Dendritic cell treated with granulocyte-macrophage colony-stimulating factor and Interleukin-4, amounts not matched to agents 40 ng/mL and 50 ng/mL, for 4 days (primary cell): ENCODE measurements around the gene HBEGF.

Experiments used
- H3K27ac Mint-ChIP-seq: one replicate; pipeline ENCODE4 v1.8.0; 2022; ENCODE audit warnings: mild to moderate bottlenecking, mixed read lengths
- H3K27me3 Mint-ChIP-seq: one replicate; pipeline ENCODE4 v1.8.0; 2022; ENCODE audit warnings: mild to moderate bottlenecking, mixed read lengths
- H3K36me3 Mint-ChIP-seq: one replicate; pipeline ENCODE4 v1.8.0; 2022; ENCODE audit warnings: low read depth, mixed read lengths
- H3K4me1 Mint-ChIP-seq: one replicate; pipeline ENCODE4 v1.8.0; 2022; ENCODE audit warnings: low read depth, mixed read lengths
- H3K4me3 Mint-ChIP-seq: one replicate; pipeline ENCODE4 v1.8.0; 2022; ENCODE audit warnings: mild to moderate bottlenecking, moderate library complexity, mixed read lengths
- H3K9me3 Mint-ChIP-seq: one replicate; pipeline ENCODE4 v1.8.0; 2022; ENCODE audit warnings: mixed read lengths
- intact Hi-C: fragments of 100-400 bp; cut with micrococcal nuclease; formaldehyde crosslinking; loops from one replicate; pipeline ENCODE4 v1.15.0; 2022

Gene HBEGF

GRCh38 chr5:140337880-140338279 lies 8.5 kb downstream of the HBEGF start:
- Mint-ChIP-seq H3K4me1 (peaks cover 58% of the 10 kb centered on the region), H3K27ac (no peak overlapping the region), H3K36me3 (peaks cover 17% of the 10 kb centered on the region), H3K9me3 (no peaks in the 10 kb centered on the region), H3K27me3 (no peaks in the 10 kb centered on the region), H3K4me3 (no peak overlapping the region)
- intact Hi-C loops: no loop called here

DNA sequence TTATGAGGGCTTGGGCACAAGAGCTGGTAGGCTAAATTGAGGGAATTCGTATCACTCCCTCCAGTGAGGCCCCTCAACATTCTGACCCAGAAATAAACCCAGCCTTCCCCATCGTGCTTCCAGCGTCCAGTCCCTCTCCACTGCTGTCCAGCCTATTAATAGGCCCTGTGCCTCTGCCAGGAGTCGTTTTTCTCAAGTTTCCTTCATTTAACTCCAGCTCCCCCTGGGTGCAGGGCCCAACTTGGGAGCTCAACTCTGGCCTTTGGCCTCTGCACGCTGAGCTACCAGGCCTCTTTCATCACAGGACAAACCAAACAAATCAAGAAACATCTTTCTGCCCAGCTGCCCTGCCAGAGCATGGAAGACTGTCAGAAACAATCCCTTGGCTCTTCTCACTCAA lies 10.0 kb downstream of the HBEGF start:
- Mint-ChIP-seq H3K27me3 (no peaks in the 10 kb centered on the region), H3K4me1 (peaks cover 43% of the 10 kb centered on the region), H3K4me3 (no peak overlapping the region), H3K27ac (peak overlapping the region; percentile 5), H3K36me3 (peaks cover 17% of the 10 kb centered on the region), H3K9me3 (no peaks in the 10 kb centered on the region)
- intact Hi-C loops: no loop called here

DNA sequence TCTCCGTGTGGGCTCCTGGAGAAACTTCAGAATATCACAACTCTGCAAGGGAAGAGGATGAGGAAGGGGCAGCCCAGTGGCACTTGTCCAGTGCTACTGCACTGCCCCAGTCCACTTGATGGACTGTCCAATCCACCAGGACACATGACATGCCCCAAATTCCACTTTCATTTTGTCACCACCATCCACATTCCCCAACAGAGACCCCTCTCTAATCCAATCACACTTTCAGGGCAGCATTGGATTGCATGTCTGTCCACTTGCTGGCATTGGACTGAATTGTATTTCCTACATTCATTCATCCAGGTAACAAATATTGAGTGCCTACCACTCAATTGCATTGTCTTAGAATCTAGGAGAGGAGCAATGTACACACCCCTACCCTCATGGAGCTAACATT lies 14.8 kb downstream of the HBEGF start:
- peaks cover 17% of the 10 kb centered on the region for H3K36me3 Mint-ChIP-seq
- peaks cover 16% of the 10 kb centered on the region for H3K4me1 Mint-ChIP-seq
- peaks cover 3% of the 10 kb centered on the region for H3K27me3 Mint-ChIP-seq
- no peak overlapping the region for H3K4me3 Mint-ChIP-seq
- intact Hi-C loops: no loop called here
- H3K27ac Mint-ChIP-seq: no peak overlapping the region
- H3K9me3 Mint-ChIP-seq: no peaks in the 10 kb centered on the region

GRCh38 chr5:140329739-140330481 lies 16.5 kb downstream of the HBEGF start:
- Mint-ChIP-seq H3K4me1 (peaks cover 12% of the 10 kb centered on the region), H3K4me3 (no peak overlapping the region), H3K27ac (no peak overlapping the region), H3K9me3 (no peaks in the 10 kb centered on the region), H3K36me3 (peaks cover 6% of the 10 kb centered on the region), H3K27me3 (peaks cover 3% of the 10 kb centered on the region)
- intact Hi-C loops: no loop called here

DNA sequence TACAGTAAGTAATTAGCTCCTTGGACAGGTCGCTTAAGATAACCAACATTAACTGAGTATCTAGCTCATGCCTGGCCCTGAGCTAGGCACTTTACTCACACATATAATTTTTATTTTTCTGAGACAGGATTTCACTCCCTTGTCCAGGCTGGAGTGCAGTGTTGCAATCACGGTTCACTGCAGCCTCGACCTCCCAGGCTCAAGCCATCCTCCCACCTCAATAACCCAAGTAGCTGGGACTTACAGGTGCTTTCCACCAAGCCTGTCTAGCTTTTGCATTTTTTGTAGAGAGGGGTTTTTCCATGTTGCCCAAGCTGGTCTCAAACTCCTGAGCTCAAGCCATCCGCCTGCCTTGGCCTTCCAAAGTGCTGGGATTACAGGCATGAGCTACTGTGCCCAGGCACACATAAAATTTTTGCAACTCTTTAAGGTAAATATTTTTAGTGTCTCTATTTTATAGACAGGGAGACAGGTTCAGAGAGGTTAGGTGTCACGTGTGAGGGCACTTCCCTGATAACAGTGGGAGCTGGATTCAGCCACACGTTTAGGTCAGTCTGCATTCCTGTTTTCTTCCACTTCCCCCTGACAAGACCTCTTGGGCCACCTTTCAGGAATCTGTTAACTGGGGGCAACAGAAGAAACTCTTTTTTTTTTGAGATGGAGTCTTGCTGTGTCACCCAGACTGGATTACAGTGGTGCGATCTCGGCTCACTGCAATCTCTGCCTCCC lies 18.2 kb downstream of the HBEGF start:
- intact Hi-C loops: no loop called here
- H3K4me3 Mint-ChIP-seq: no peak overlapping the region
- H3K36me3 Mint-ChIP-seq: no peaks in the 10 kb centered on the region
- H3K9me3 Mint-ChIP-seq: no peaks in the 10 kb centered on the region
- no peak overlapping the region for H3K27ac Mint-ChIP-seq
- peaks cover 3% of the 10 kb centered on the region for H3K27me3 Mint-ChIP-seq
- H3K4me1 Mint-ChIP-seq: peaks cover 29% of the 10 kb centered on the region

DNA sequence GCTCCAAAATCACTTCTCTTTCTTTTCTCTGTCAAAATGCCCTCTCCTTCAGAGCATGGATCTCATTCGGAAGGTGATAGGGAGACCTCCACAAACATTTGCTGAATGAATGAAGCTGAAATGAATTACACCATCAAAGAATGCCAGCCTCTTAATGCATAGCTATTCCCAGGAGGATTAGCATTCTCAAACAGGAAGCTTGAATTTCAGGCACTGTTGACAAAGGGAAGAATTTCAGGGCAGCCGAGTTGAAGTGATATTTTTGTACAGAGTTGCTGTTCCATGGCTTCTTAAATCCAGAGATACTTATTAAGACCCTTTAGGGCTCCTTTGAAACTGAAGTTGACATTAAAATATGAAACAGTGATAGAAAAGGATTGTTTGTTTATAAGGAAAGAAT lies 18.8 kb downstream of the HBEGF start:
- no peaks in the 10 kb centered on the region for H3K9me3 Mint-ChIP-seq
- no peak overlapping the region for H3K4me3 Mint-ChIP-seq
- intact Hi-C loops: no loop called here
- peaks cover 35% of the 10 kb centered on the region for H3K4me1 Mint-ChIP-seq
- peaks cover 3% of the 10 kb centered on the region for H3K27me3 Mint-ChIP-seq
- H3K36me3 Mint-ChIP-seq: no peaks in the 10 kb centered on the region
- H3K27ac Mint-ChIP-seq: no peak overlapping the region

DNA sequence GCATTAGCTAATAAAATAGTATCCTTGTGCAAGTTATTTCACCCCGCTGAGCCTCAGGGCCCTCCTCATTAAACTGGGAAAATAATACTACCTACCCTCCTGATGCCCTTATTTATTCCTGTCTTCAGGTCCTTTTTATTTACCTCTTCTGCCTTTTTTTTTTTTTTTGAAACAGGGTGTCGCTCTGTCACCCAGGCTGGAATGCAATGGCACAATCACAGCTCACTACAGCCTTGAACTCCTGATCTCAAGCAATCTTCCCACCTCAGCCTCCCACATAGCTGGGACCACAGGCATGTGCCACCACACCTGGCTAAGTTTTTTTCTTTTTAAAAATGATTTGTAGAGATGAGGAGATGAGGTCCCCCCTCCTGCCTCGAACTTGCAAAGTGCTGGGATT lies 20.9 kb downstream of the HBEGF start:
- Mint-ChIP-seq H3K4me1 (peaks cover 52% of the 10 kb centered on the region), H3K36me3 (no peaks in the 10 kb centered on the region), H3K4me3 (no peak overlapping the region), H3K9me3 (peaks cover 5% of the 10 kb centered on the region), H3K27me3 (peaks cover 3% of the 10 kb centered on the region), H3K27ac (no peak overlapping the region)
- intact Hi-C loops: no loop called here

DNA sequence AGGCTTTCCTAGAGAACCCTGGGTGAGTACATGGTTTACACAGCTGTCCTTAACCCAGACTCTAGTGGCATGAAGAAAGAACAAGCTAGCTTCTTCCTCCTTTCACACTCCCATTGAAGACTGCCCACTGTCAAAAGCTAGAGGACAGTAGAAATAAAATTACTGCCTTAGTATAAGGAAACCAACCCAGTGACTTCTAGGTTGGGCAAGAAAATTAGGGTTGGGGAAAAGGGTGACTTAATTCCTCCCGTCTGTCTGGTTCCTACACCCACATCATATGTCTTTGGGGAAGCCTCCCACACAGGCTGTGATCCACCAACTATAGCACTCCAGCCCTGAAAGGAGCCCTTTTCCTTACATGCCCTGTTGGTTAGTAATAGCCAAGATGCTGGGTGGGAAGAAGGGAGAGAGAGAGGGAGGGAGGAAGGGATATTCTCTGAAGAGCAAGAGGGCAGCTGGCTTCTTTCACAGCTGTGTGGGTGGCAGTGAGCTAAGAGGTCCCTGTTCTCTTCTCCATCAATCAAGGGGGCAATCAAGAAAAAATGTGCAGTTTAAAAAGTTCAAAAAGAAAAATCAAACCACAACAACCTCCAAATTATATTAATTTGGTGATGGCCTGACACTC lies 21.7 kb downstream of the HBEGF start:
- Mint-ChIP-seq H3K27me3 (peaks cover 3% of the 10 kb centered on the region), H3K36me3 (no peaks in the 10 kb centered on the region), H3K9me3 (peaks cover 5% of the 10 kb centered on the region), H3K4me3 (no peak overlapping the region), H3K27ac (peak overlapping the region; percentile 70), H3K4me1 (peaks cover 59% of the 10 kb centered on the region)
- intact Hi-C loops: no loop called here

DNA sequence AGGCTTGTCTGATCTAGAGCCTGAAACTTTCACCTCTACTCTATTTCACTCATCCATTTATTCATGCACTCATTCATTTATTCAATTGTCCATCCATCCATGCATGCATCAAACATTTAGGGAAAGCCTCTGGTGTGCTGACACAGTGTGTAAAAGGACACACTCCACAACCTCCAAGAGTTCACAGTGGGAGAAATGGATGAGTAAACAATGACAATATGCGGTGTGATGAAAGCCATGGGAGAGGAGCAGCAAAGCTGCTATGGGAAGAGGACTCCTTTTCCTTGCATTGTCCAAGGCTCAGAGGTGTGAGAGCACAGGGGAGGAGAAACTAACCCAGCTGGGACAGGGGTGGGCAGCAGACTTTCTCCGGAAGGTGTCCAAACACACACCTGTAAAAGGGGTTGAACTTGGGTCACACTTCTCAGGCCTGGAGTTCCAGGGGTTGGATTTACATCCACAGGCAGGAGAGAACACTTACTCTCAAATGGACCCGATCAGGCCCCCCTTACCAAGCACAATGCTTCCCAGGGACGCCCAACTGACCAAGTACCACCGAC lies 22.3 kb downstream of the HBEGF start:
- Mint-ChIP-seq H3K27ac (no peak overlapping the region), H3K4me1 (peaks cover 65% of the 10 kb centered on the region), H3K36me3 (no peaks in the 10 kb centered on the region), H3K4me3 (no peak overlapping the region), H3K27me3 (peaks cover 3% of the 10 kb centered on the region), H3K9me3 (peaks cover 5% of the 10 kb centered on the region)
- intact Hi-C loops: no loop called here

GRCh38 chr5:140322751-140323731 lies 23.4 kb downstream of the HBEGF start:
- H3K27ac Mint-ChIP-seq: no peak overlapping the region
- no peak overlapping the region for H3K4me3 Mint-ChIP-seq
- H3K36me3 Mint-ChIP-seq: no peaks in the 10 kb centered on the region
- H3K27me3 Mint-ChIP-seq: peaks cover 3% of the 10 kb centered on the region
- intact Hi-C loops: no loop called here
- H3K9me3 Mint-ChIP-seq: peaks cover 5% of the 10 kb centered on the region
- H3K4me1 Mint-ChIP-seq: peaks cover 70% of the 10 kb centered on the region

DNA sequence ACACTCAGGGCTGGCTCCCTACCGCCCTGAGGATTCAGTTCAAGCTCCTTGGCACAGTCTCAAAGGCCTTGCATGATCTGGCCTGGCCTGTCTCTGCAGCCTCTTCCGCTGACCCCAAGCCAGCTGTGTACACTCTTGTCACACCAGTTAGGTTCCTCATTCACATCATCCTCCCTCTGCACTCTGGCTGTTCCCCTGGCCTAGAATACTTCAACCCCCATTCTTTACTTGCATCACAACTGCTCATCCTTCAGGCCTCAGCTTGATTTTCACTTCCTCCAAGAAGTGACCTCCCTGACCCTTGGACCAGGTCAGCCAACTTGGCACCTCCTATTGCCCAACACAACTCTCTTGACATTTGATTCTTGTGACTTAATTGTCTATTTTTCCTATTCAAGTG lies 24.6 kb downstream of the HBEGF start:
- Mint-ChIP-seq H3K27me3 (no peaks in the 10 kb centered on the region), H3K4me1 (peaks cover 70% of the 10 kb centered on the region), H3K27ac (peak overlapping the region; percentile 79), H3K4me3 (peak overlapping the region; percentile 33), H3K36me3 (no peaks in the 10 kb centered on the region), H3K9me3 (peaks cover 5% of the 10 kb centered on the region)
- intact Hi-C loops: no loop called here

DNA sequence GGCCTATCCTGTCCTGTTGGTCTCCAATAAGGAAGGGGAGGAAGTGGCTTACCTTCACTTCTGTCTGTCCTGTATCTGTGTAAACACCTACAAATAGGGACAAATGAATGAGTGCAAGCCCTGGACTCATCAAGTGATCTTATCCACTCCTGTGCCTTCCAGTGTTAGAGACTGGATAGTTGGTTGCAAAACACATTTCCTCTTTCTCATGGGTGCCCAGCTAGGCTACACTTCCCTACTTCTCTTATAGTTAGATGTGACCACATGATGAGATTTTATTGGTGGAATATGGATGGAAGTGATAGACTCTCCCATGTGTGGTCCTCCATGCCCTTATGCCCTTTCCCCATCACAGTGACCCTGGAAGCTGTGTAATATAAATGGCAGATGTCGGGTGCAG lies 26.6 kb downstream of the HBEGF start:
- peaks cover 58% of the 10 kb centered on the region for H3K4me1 Mint-ChIP-seq
- peak overlapping the region; percentile 54 for H3K27ac Mint-ChIP-seq
- intact Hi-C loops: no loop called here
- H3K27me3 Mint-ChIP-seq: no peaks in the 10 kb centered on the region
- H3K4me3 Mint-ChIP-seq: no peak overlapping the region
- H3K9me3 Mint-ChIP-seq: peaks cover 5% of the 10 kb centered on the region
- no peaks in the 10 kb centered on the region for H3K36me3 Mint-ChIP-seq

GRCh38 chr5:140318792-140319191 lies 27.6 kb downstream of the HBEGF start:
- Mint-ChIP-seq H3K9me3 (peaks cover 5% of the 10 kb centered on the region), H3K27me3 (no peaks in the 10 kb centered on the region), H3K27ac (peak overlapping the region; percentile 54), H3K36me3 (no peaks in the 10 kb centered on the region), H3K4me1 (peaks cover 47% of the 10 kb centered on the region), H3K4me3 (no peak overlapping the region)
- intact Hi-C loops: no loop called here
